IPS-18a (cell line): ENCODE results near the gene OGDH.
"Not testable (repeated sequence)": the region's sequence is repeated elsewhere in the genome, so short reads cannot be mapped to it uniquely, and the experiment has no call there.

Source experiments
- H3K27ac ChIP-seq: one replicate; pipeline ENCODE4 v1.5.1; 2013; ENCODE audit warnings: low read length
- H3K27me3 ChIP-seq: one replicate; pipeline ENCODE4 v1.6.1; 2013; ENCODE audit warnings: mild to moderate bottlenecking, low read length; ENCODE audit not compliant: control insufficient read depth, insufficient read depth
- H3K36me3 ChIP-seq: one replicate; pipeline ENCODE4 v1.6.1; 2013; ENCODE audit warnings: low read depth, low read length; ENCODE audit not compliant: control insufficient read depth
- H3K4me1 ChIP-seq: one replicate; pipeline ENCODE4 v1.6.1; 2013; ENCODE audit warnings: low read depth, low read length; ENCODE audit not compliant: control insufficient read depth
- H3K4me3 ChIP-seq: one replicate; pipeline ENCODE4 v1.5.1; 2013; ENCODE audit warnings: low read length
- H3K9ac ChIP-seq: one replicate; pipeline ENCODE4 v1.6.1; 2013; ENCODE audit warnings: mild to moderate bottlenecking, low read length, moderate library complexity
- H3K9me3 ChIP-seq: one replicate; pipeline ENCODE4 v1.6.1; 2013; ENCODE audit warnings: low read depth, low read length; ENCODE audit not compliant: control insufficient read depth

OGDH gene

GRCh38 chr7:44694326-44694725 lies 87.9 kb downstream of the OGDH start:
- Histone ChIP-seq H3K9me3 (no peaks in the 10 kb centered on the region), H3K4me3 (no peak overlapping the region), H3K36me3 (peaks cover 41% of the 10 kb centered on the region), H3K27me3 (no peaks in the 10 kb centered on the region), H3K27ac (no peak overlapping the region), H3K4me1 (no peaks in the 10 kb centered on the region), H3K9ac (no peak overlapping the region)

GRCh38 chr7:44694766-44695165 lies 88.3 kb downstream of the OGDH start:
- Histone ChIP-seq H3K27ac (no peak overlapping the region), H3K9me3 (no peaks in the 10 kb centered on the region), H3K27me3 (no peaks in the 10 kb centered on the region), H3K4me3 (no peak overlapping the region), H3K9ac (no peak overlapping the region), H3K4me1 (no peaks in the 10 kb centered on the region), H3K36me3 (peaks cover 42% of the 10 kb centered on the region)

DNA sequence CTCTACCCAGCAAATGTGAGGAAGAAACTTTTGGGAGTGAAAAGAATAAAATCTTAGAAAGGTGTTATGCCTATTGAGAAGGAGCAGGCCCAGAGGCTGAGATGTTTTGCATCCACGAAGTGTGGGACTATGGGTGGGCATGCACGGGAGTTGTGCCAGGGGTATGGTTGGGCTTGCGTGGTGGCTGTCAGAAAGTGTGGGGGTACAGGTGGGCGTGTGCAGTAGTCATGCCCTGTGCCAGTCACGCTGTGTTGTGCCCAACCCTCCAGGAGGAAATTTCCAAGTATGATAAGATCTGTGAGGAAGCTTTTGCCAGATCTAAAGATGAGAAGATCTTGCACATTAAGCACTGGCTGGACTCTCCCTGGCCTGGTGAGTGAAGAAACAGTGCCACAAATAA lies 89.3 kb downstream of the OGDH start:
- Histone ChIP-seq H3K4me1 (no peaks in the 10 kb centered on the region), H3K4me3 (no peak overlapping the region), H3K36me3 (peaks cover 51% of the 10 kb centered on the region), H3K9ac (no peak overlapping the region), H3K27me3 (no peaks in the 10 kb centered on the region), H3K27ac (no peak overlapping the region), H3K9me3 (no peaks in the 10 kb centered on the region)

GRCh38 chr7:44696728-44697127 lies 90.3 kb downstream of the OGDH start:
- H3K27ac ChIP-seq, result no peak overlapping the region
- H3K4me1 ChIP-seq, result no peaks in the 10 kb centered on the region
- no peak overlapping the region for H3K4me3 ChIP-seq
- H3K9me3 ChIP-seq, result no peaks in the 10 kb centered on the region
- no peak overlapping the region for H3K9ac ChIP-seq
- H3K36me3 ChIP-seq, result peaks cover 51% of the 10 kb centered on the region
- no peaks in the 10 kb centered on the region for H3K27me3 ChIP-seq

GRCh38 chr7:44697136-44698045 lies 91.0 kb downstream of the OGDH start:
- Histone ChIP-seq H3K36me3 (peaks cover 51% of the 10 kb centered on the region), H3K27me3 (no peaks in the 10 kb centered on the region), H3K27ac (no peak overlapping the region), H3K4me3 (no peak overlapping the region), H3K9ac (no peak overlapping the region), H3K4me1 (no peaks in the 10 kb centered on the region), H3K9me3 (no peaks in the 10 kb centered on the region)

- H3K4me3 ChIP-seq, result no peak overlapping the region
- H3K9me3 ChIP-seq, result no peaks in the 10 kb centered on the region
- H3K27me3 ChIP-seq, result no peaks in the 10 kb centered on the region
- H3K27ac ChIP-seq, result no peak overlapping the region
- H3K36me3 ChIP-seq, result peaks cover 53% of the 10 kb centered on the region
- no peak overlapping the region for H3K9ac ChIP-seq
- H3K4me1 ChIP-seq, result no peaks in the 10 kb centered on the region
Measured at GRCh38 chr7:44698046-44698580, 91.7 kb downstream of the OGDH start.

DNA sequence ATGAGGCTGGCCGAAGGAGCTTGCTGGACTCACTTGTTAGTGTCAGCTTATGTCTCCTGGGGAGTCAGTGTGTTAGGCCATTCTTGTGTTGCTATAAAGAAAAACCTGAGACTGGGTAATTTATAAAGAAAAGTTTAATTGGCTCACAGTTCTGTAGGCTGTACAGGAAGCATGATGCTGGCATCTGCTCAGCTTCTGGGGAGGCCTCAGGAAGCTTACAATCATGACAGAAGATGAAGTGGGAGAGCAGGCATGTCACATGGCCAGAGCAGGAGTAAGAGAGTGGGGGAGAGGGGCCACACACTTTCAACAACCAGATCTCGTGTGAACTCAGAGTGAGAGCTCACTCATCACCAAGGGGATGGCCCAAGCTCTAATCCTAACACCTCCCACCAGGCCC lies 93.2 kb downstream of the OGDH start:
- H3K27ac ChIP-seq, H3K4me3 ChIP-seq, H3K9ac ChIP-seq, H3K27me3 ChIP-seq, H3K9me3 ChIP-seq, H3K4me1 ChIP-seq: not testable (repeated sequence)
- H3K36me3 ChIP-seq, result peaks cover 45% of the 10 kb centered on the region

DNA sequence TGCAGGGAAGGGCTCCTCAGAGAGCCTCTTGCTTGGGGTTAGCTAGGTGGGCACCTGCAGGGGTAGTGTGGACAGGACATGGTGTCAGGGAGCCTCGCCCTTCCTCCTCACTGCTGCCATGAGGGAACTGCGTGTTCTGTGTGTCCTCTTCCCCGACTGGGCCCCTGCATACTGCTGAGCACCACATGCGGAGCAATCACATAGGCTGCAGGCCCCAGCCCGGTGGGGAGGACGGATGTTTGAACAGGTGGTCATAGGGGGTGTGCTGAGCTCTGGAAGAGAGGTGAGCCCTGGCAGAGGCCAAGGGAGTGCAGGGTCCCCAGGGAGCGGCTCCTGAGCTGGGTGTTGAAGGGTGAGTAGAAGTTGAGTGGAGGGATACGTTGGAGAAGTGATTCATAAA lies 93.9 kb downstream of the OGDH start:
- Histone ChIP-seq H3K36me3 (peaks cover 41% of the 10 kb centered on the region), H3K4me1 (no peaks in the 10 kb centered on the region), H3K4me3 (no peak overlapping the region), H3K27ac (no peak overlapping the region), H3K9me3 (no peaks in the 10 kb centered on the region), H3K27me3 (no peaks in the 10 kb centered on the region), H3K9ac (no peak overlapping the region)

GRCh38 chr7:44703391-44703790 lies 97.0 kb downstream of the OGDH start:
- peaks cover 28% of the 10 kb centered on the region for H3K36me3 ChIP-seq
- H3K4me3 ChIP-seq, H3K27ac ChIP-seq, H3K27me3 ChIP-seq, H3K4me1 ChIP-seq, H3K9ac ChIP-seq, H3K9me3 ChIP-seq: not testable (repeated sequence)

DNA sequence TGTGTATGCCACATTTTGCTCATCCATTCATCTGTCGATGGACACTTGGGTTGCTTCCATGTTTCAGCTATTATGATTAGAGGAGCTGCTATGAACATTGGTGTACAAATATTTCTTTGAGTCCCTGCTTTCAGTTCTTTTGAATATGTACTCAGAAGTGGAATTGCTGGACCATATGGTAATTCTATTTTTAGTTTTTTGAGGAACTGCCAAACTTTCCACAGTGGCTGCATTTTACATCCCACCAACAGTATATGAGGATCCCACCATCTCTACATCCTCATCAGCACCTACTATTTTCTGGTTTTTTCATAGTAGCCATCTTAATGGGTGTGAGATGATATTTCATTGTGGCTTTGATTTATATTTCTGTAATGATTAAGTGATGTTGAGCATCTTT lies 97.5 kb downstream of the OGDH start:
- Histone ChIP-seq H3K9me3 (no peaks in the 10 kb centered on the region), H3K27me3 (no peaks in the 10 kb centered on the region), H3K36me3 (peaks cover 30% of the 10 kb centered on the region), H3K4me3 (no peak overlapping the region), H3K27ac (no peak overlapping the region), H3K9ac (no peak overlapping the region), H3K4me1 (no peaks in the 10 kb centered on the region)

GRCh38 chr7:44705434-44705833 lies 99.0 kb downstream of the OGDH start:
- Histone ChIP-seq H3K27me3 (no peaks in the 10 kb centered on the region), H3K9me3 (no peaks in the 10 kb centered on the region), H3K9ac (no peak overlapping the region), H3K4me3 (no peak overlapping the region), H3K27ac (no peak overlapping the region), H3K36me3 (peaks cover 26% of the 10 kb centered on the region), H3K4me1 (no peaks in the 10 kb centered on the region)
